ENCODE measurements around the gene PSME2.

Gene PSME2

DNA sequence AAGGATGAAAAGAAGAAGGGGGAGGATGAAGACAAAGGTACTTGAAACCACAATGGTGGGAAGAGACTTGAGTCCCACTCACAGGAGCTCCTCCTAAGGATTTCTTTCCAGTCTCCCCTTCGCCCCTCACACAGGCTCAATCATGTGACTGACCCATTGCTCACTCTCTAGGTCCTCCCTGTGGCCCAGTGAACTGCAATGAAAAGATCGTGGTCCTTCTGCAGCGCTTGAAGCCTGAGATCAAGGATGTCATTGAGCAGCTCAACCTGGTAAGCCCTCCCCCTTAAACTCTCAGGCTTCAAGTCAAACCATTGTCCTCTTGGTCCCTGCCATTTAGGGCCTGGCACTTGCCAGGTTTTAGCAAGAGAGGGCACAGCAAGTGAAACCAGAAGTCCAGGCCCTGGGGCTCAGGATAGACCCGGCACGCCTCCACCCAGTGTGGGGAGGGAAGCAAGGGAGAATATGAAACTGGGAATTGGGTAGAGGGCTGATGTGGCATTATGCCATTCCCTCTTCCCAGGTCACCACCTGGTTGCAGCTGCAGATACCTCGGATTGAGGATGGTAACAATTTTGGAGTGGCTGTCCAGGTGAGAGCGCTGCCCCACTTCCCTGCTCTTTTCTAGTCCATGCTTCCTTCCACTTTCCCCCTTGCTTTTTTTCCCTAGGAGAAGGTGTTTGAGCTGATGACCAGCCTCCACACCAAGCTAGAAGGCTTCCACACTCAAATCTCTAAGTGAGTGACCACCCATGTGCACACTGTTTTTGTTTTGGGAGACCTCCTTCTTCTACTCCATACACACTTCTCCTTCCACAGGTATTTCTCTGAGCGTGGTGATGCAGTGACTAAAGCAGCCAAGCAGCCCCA, 8.6 kb downstream of the PSME2 start:
- Histone ChIP-seq H4K20me1 (peaks cover 0 to 50% (median 34%) of the 10 kb centered on the region in 11 experiments; a peak in 17 of 22 replicates), H3K9me3 (replicated peaks in 1 of 11) (no peaks in the 10 kb centered on the region), H3K36me3 (peaks cover 25 to 38% (median 31%) of the 10 kb centered on the region in 11 experiments), H3K4me2 (peak overlapping the region; percentile 85 to 99 (median 97)), H3K27me3 (no peaks in the 10 kb centered on the region), H3K4me3 (peak overlapping the region; percentile 83 to 100 (median 96); a peak in 17 of 20 replicates), H3K4me1 (peaks cover 52 to 58% (median 55%) of the 10 kb centered on the region in 10 experiments), H3K9ac (peak overlapping the region; percentile 12 to 98 (median 96); a peak in 14 of 22 replicates), H3K27ac (peak overlapping the region in 1 of 11 experiments; percentile 96; a peak in 1 of 22 replicates)
- no peak for TF ChIP-seq Cebpa-rat (IDR thresholded peaks at IDR 0.05)

DNA sequence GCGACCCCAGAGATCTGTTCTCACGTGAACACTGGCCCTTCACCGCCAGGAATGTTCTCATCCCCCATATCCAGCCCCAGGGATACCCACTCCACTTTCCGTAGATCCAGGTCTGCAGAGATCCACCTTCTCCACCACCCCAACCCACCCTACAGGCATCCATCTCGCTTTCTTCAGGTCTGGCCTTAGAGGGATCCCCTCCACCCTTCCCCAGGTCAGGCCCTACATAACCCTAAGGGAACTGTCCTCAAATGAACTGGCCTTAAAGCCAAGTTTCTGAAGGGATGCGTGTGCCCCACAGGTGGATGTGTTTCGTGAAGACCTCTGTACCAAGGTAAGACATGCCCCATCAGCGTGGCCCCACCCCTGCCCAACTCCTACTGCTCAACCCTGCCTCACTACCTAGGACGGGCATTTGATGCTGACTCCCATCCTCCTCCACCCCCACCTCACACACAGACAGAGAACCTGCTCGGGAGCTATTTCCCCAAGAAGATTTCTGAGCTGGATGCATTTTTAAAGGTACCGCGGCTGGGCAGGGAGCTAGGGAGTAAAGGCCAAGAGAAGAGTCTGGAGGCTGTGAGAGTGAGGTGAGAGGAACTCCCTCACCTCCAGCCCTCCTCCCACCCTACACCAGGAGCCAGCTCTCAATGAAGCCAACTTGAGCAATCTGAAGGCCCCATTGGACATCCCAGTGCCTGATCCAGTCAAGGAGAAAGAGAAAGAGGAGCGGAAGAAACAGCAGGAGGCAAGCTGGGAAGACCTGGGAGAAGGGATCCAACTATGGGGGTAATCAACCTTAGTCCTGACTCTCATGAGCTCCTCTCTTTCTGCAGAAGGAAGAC, 9.5 kb downstream of the PSME2 start:
- H4K20me1 ChIP-seq: peaks cover 0 to 49% (median 34%) of the 10 kb centered on the region in 11 experiments; a peak in 17 of 22 replicates

DNA sequence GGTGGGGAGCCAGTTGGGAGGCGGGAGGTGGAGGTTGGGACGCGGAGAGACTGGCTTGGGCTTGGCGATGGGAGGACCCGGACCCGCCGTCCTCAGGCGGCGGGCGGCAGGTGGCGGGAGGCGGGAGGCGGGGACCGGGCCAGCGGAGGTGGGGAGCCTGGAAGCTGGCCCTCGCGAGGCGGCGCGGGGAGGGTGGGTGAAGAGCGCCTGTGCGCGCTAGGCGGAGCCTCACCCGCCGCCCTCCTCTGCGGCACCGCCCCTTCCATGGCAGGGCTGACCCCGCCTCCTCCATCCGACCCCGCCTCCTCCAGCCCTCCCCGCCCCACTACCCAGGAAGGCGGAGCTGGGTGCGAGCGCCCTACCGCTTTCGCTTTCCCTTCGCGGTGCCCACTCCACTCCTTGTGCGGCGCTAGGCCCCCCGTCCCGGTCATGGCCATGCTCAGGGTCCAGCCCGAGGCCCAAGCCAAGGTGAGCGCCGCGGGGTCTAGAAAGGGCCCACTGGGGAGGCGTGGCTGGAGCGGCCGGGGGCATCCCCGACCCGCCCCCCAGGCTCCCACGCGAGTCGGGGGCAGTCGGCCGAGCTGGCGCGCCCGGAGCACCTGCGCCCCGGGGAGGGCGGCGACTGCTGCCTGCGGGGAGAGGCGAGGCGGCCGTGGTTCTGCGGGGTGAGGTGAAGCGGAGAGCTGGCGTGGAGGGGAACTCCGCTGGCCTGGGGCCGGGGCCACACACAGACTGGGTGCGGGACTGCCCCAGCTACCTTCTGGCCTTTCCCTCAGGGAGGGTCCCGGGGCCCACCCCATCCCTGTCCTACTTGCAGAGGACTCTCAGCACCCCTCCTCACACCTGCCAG, 10.4 kb downstream of the PSME2 start, which contains the start of gene PSME1:
Gene PSME1, plus strand, starts transcription at position 361 of the 850 bp plus-strand sequence. Its CDS starts 69 bp downstream, at position 430.
- Histone ChIP-seq H4K20me1 (peaks cover 0 to 49% (median 34%) of the 10 kb centered on the region in 11 experiments; a peak in 17 of 22 replicates), H3K27ac (peak within 1 kb of the TSS; percentile 82 to 96 (median 92))

More for the DNA sequence above, 9.5 kb downstream of the PSME2 start:
- Histone ChIP-seq H3K4me3 (peak overlapping the region; percentile 83 to 100 (median 96)), H3K27me3 (no peaks in the 10 kb centered on the region), H3K4me1 (peaks cover 43 to 54% (median 47%) of the 10 kb centered on the region in 10 experiments), H3K27ac (peak overlapping the region; percentile 82 to 96 (median 92); a peak in 21 of 22 replicates), H3K9ac (peak overlapping the region; percentile 93 to 98 (median 96)), H3K9me3 (replicated peaks in 1 of 11) (no peaks in the 10 kb centered on the region), H3K36me3 (peaks cover 25 to 32% (median 27%) of the 10 kb centered on the region in 11 experiments), H3K4me2 (peak overlapping the region; percentile 85 to 99 (median 97))
- no peak for TF ChIP-seq Cebpa-rat (IDR thresholded peaks at IDR 0.05)

DNA sequence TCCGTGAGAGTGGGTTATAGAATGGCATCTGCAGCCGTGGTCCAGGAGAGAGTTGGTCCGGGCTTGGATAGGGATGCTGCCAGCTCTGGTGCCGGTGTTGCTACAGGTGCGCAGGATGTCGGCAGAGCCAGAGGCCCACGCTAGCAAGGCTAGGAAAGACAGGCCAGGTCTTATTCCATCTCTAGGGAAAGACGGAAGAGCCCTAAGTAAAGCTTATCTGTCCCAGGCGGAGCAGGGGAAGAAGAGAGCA, 10.9 kb downstream of the PSME2 start:
- TF ChIP-seq Cebpa-rat (IDR thresholded peaks at IDR 0.05): no peak
- H3K4me3 ChIP-seq: peak overlapping the region; percentile 83 to 100 (median 96)
- H3K4me2 ChIP-seq: peak overlapping the region; percentile 81 to 99 (median 92)
- H3K9me3 ChIP-seq (replicated peaks in 1 of 11): no peaks in the 10 kb centered on the region
- H3K4me1 ChIP-seq: peaks cover 48 to 58% (median 51%) of the 10 kb centered on the region in 10 experiments
- peak overlapping the region; percentile 93 to 98 (median 96) for H3K9ac ChIP-seq
- no peaks in the 10 kb centered on the region for H3K27me3 ChIP-seq
- peaks cover 0 to 43% (median 34%) of the 10 kb centered on the region in 11 experiments; a peak in 17 of 22 replicates for H4K20me1 ChIP-seq
- peaks cover 25 to 32% (median 27%) of the 10 kb centered on the region in 11 experiments for H3K36me3 ChIP-seq
- H3K27ac ChIP-seq: peak overlapping the region in 8 of 11 experiments; percentile 22 to 96 (median 90); a peak in 9 of 22 replicates

More for the DNA sequence above, 10.4 kb downstream of the PSME2 start, which contains the start of gene PSME1:
- Histone ChIP-seq H3K4me1 (peaks cover 43 to 52% (median 46%) of the 10 kb centered on the region in 10 experiments), H3K36me3 (peaks cover 25 to 32% (median 27%) of the 10 kb centered on the region in 11 experiments), H3K9me3 (replicated peaks in 1 of 11) (no peaks in the 10 kb centered on the region), H3K4me2 (peak within 1 kb of the TSS; percentile 85 to 99 (median 97)), H3K9ac (peak within 1 kb of the TSS; percentile 93 to 98 (median 96)), H3K27me3 (no peaks in the 10 kb centered on the region), H3K4me3 (peak within 1 kb of the TSS; percentile 83 to 100 (median 96))
- TF ChIP-seq Cebpa-rat (IDR thresholded peaks at IDR 0.05): no peak

DNA sequence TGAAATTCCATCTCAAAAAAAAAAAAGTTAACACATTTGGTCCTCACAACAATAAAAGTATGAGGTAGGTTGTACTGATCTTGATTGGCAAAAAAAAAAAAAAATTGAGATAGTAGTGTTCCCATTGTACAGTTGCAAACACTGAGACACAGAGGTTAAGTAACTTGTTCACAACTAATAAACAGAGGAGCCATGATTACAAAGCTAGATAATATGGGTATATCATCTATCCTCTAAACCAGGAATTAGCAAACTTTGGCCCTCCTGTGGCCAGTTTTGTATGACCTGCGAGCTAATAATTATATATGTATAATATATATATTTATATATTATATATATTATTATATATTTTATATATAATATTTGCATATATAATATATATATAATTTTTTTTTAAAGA, 12.7 kb downstream of the PSME2 start:
- Histone ChIP-seq H3K4me2 (no peak overlapping the region), H3K4me3 (no peak overlapping the region), H3K9ac (no peak overlapping the region), H3K4me1 (peaks cover 35 to 43% (median 37%) of the 10 kb centered on the region in 10 experiments), H3K27ac (no peak overlapping the region), H4K20me1 (peaks cover 0 to 25% (median 22%) of the 10 kb centered on the region in 11 experiments; a peak in 15 of 22 replicates), H3K27me3 (no peaks in the 10 kb centered on the region), H3K9me3 (replicated peaks in 1 of 11) (no peaks in the 10 kb centered on the region), H3K36me3 (peaks cover 15 to 19% (median 17%) of the 10 kb centered on the region in 11 experiments)
- TF ChIP-seq Cebpa-rat (IDR thresholded peaks at IDR 0.05): no peak

DNA sequence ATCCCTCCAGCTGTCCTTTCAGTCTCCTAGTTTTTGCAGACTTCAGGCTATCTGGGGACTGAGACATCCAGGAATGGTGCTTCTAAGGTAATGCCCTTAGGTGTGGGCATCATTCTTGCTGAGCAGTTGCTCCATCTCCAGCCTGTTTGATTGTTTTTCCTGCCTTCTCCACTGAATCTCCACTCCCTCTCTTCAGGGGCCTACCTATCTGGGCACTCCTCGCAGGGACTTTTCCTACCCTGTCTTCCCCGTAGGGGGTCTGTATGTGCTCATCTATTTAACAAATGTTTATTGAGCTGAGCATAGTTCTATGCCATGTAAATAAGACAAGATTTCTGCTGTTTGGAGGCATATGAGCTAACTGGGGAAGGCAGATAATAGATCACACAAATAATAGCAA, 13.4 kb downstream of the PSME2 start:
- Histone ChIP-seq H3K4me2 (no peak overlapping the region), H3K4me1 (peaks cover 29 to 38% (median 32%) of the 10 kb centered on the region in 10 experiments), H3K9me3 (replicated peaks in 1 of 11) (no peaks in the 10 kb centered on the region), H3K4me3 (no peak overlapping the region), H3K27ac (no peak overlapping the region), H3K27me3 (no peaks in the 10 kb centered on the region), H3K9ac (no peak overlapping the region), H4K20me1 (peaks cover 0 to 19% (median 16%) of the 10 kb centered on the region in 11 experiments; a peak in 15 of 22 replicates), H3K36me3 (peaks cover 7 to 12% (median 10%) of the 10 kb centered on the region in 11 experiments)
- TF ChIP-seq Cebpa-rat (IDR thresholded peaks at IDR 0.05): no peak

DNA sequence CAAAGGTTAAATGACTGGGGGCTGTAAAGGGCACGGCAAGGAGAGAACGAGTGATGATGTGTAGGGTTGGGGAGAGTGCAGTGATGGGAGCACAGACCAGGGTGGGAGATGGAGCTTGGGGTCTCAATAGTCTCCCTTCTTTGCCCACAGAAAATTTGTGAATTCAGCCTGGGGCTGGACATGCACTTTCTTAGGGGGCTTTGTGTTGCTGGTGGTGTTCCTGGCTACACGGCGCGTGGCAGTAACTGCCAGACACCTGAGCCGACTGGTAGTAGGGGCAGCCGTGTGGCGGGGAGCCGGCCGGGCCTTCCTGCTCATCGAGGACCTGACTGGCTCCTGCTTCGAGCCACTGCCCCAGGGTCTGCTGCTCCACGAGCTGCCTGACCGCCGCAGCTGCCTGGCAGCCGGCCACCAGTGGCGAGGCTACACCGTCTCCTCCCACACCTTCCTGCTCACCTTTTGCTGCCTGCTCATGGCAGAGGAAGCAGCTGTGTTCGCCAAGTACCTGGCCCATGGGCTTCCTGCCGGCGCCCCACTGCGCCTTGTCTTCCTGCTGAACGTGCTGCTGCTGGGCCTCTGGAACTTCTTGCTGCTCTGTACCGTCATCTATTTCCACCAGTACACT, 14.2 kb downstream of the PSME2 start:
- Histone ChIP-seq H3K4me2 (no peak overlapping the region), H3K9me3 (replicated peaks in 1 of 11) (no peaks in the 10 kb centered on the region), H3K36me3 (peaks cover 0 to 3% (median 2%) of the 10 kb centered on the region in 11 experiments; a peak in 17 of 22 replicates), H3K4me3 (no peak overlapping the region), H4K20me1 (peaks cover 0 to 11% (median 8%) of the 10 kb centered on the region in 11 experiments; a peak in 9 of 22 replicates), H3K9ac (no peak overlapping the region), H3K27me3 (no peaks in the 10 kb centered on the region), H3K4me1 (peaks cover 21 to 38% (median 31%) of the 10 kb centered on the region in 10 experiments), H3K27ac (no peak overlapping the region)
- TF ChIP-seq Cebpa-rat (IDR thresholded peaks at IDR 0.05): no peak

Data from BLaER1 treated with 17β-estradiol and CSF1 and Interleukin-3, amounts not matched to agents 10 nM and 100 nM (cell line).